ENCODE results near the gene SPATS2.
"Not testable (repeated sequence)": the region's sequence is repeated elsewhere in the genome, so short reads cannot be mapped to it uniquely, and the experiment has no call there.

Gene SPATS2

GRCh38 chr12:49478949-49479664, 111.8 kb downstream of the SPATS2 start:
- no peak for FAIRE-seq

GRCh38 chr12:49482095-49483051, 115.1 kb downstream of the SPATS2 start:
- FAIRE-seq, result no peak

DNA sequence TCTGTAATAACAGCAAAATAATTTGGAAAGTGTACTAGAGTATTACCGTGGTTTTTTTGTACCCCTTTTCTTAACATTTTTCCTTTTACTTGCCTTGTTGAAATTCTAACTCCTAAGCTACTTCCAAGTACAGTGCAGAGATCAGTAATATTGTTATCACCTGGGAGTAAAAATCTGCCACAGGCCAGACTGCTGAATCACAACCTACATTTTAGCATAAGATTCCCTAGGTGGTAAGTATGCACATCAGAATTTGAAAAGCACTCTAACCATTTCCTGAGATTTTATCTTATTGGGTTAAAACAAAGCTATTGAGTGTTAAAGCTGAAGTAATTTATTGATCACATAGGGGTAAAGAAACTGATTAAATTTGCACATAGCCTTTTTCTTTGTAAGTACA, 116.4 kb downstream of the SPATS2 start:
- no peak for FAIRE-seq

- FAIRE-seq, result no peak
Measured at GRCh38 chr12:49487605-49488004, 120.3 kb downstream of the SPATS2 start.

DNA sequence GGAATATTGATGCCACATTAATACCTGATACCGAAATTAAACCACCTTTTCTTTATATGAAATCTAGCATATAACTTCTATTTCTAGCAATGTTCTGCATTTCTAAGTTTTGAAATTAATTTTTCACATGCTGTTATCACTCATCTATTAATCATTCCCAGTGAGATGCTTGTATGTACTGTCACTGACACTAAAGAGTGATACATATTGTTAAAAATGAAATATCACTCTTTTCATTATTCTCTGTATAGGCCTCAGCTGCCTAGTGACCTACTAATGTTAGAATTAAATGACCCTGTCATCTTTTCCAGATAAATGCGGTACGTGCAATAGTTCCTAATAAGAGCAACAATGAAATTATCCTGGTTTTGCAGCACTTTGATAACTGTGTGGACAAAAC, 121.9 kb downstream of the SPATS2 start:
- no peak for FAIRE-seq

DNA sequence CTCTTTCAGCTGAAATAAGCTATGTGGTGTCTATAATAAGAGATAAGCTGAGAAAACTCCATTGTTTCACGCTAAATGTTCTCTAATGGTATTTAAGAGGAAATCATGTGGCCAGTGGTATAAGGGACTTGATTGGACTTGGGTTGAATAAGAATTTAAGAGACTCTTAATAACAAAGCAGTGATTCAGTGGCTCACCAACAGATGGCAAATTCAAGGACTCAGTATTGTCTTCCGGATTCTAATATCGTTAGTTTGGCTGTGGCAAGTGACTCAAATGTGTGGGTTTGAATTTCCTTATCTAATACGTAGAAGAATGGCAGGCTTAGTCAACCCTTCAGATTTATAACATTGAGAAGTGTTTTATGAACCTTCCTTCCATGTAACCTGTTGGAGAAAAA, 122.5 kb downstream of the SPATS2 start:
- no peak for FAIRE-seq

- no peak for FAIRE-seq
Measured at GRCh38 chr12:49491823-49492222, 124.6 kb downstream of the SPATS2 start.

DNA sequence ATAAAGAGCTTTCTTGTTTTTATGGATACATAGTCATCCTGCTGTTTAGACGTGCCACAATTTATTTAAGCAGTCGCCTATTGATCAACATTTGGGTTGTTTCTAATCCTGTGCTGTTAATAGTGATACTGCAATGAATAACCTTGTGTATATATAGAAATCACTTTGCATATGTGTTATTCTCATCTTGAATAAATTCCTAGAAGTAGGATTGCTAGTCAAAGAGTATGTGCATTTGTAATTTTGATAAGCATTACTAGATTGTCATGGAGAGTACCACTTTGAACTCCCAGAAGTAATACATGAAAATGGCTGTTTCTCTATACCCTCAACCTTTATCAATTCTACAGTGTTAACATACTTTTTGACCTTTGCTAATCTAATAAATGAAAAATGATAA, 126.6 kb downstream of the SPATS2 start:
- FAIRE-seq, result no peak

- FAIRE-seq, result no peak
Measured at GRCh38 chr12:49496417-49497360, 129.4 kb downstream of the SPATS2 start.

DNA sequence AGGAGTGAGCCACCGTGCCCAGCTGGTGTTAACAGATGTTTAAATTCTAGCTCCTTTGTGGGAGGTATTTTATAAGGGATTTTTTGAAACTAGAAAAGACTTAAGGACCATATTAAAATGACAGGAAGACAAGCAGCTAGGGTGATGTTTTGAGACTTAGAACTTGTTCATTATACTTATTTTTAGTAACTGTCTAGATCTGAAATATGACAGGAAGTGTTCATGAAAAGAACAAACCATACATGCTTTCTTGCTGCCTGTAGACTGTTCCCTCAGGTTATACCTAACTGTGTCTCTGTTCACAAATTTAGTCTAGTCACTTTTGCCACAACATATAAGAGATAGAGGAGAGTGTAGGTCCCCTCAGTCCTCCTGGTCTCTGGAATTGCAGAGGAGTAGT, 134.6 kb downstream of the SPATS2 start:
- no peak for FAIRE-seq

- FAIRE-seq, result no peak
Measured at GRCh38 chr12:49502590-49502989, 135.3 kb downstream of the SPATS2 start.

- no peak for FAIRE-seq
Measured at GRCh38 chr12:49503674-49504180, 136.5 kb downstream of the SPATS2 start.

DNA sequence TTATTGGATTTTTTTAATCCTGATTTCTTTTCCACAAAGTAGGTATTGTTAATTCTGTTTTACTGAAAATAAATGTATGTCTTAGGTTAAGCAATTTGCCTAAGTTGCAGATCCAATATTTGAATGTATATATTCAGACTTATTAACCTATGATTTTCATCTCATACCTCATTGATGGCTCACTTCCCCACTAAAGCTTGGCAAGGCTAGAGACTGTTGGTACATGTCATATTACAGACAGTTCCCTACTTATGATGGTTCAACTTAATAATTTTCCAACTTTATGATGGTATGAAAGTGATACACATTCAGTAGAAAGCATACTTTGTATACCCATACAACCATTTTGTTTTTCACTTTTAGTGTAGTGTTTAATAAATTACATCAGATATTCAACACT, 138.4 kb downstream of the SPATS2 start:
- FAIRE-seq, result no peak

DNA sequence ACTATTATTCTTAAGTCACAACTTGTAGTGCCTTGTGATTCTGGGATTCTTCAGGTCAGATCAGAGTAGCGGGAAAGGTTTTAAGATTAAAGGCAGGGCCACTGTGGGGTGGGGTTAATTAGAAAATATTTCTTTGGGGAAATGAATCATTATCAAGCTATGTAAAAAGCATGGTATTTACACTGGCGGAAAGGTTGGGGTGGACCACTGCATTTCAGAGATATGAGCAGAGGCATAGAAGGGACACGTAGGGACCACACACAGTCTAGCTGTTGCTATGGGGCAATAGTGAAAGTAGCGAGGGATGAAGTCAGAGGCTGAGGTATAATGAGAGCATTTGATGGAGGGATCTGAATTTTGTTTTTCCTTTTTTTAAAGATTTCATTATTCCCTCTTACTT, 139.9 kb downstream of the SPATS2 start:
- no peak for FAIRE-seq

DNA sequence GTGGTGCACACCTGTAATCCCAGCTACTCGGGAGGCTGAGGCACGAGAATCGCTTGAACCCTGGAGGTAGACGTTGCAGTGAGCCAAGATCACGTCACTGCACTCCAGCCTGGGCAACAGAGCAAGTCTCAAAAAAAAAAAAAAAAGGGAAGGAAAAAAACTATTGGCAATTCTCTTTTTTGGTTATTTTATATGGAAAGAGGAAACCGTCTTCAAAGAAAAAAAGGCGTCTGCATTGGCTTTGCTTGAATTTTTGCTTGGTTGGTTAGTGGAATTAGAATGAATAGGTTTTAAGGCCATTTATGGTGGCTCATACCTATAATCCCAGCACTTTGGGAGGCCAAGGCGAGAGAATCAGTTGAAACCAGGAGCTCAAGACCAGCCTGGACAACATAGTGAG, 142.4 kb downstream of the SPATS2 start:
- FAIRE-seq, result not testable (repeated sequence)

DNA sequence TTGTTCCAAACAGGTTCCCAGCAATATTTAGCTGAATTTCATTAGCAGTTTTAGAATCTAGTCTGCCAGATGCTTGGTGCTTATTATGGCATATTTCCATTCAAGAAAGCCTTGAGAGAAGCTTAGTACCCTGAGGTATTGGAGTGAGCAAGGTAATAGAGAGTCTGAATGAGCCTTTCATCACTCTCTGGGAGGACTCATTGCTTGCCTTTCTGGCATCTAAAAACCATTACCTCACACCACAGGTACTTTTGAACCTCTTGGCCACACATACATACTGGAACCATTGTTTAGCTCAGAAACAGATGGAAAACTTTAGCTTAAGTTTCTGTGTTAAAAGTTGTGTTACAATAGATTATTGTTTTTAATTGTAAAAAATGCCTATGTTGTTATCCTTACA, 144.1 kb downstream of the SPATS2 start:
- FAIRE-seq, result no peak

- FAIRE-seq, result no peak
Measured at GRCh38 chr12:49512546-49512945, 145.3 kb downstream of the SPATS2 start.

- no peak for FAIRE-seq
Measured at GRCh38 chr12:49515266-49515665, 148.0 kb downstream of the SPATS2 start.

GRCh38 chr12:49518914-49519573, 151.8 kb downstream of the SPATS2 start:
- FAIRE-seq, result no peak

DNA sequence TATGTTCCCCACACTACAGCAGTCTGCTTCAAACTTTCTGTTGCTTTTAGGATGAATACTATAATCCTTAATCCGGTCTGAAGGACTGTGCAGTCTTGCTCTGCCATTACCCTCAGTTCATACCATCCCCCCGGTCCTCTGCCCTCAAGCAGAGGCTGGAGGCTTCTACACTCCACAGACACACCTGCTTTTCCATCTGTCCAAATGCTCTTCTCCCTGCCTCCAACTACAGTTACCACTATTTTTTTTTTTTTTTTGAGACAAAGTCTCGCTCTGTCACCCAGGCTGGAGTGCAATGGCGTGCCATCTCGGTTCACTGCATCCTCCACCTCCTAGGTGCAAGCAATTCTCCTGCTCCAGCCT, 152.3 kb downstream of the SPATS2 start:
- FAIRE-seq, result no peak

- no peak for FAIRE-seq
Measured at GRCh38 chr12:49521389-49521788, 154.1 kb downstream of the SPATS2 start.

GRCh38 chr12:49524660-49525324, 157.5 kb downstream of the SPATS2 start:
- FAIRE-seq, result no peak

Data from G401.6 (cell line).